Mammary epithelial cell (primary cell): ENCODE measurements around the gene FAM98C.

Experiments
- EZH2 ChIP-seq: IDR thresholded peaks from 2 replicates; pipeline ENCODE4 v1.6.1; 2012; ENCODE audit warnings: low read length, inconsistent platforms, borderline replicate concordance
- TF ChIP-seq, protein P1 (sequence below), 2 donors: IDR thresholded peaks in 1 of 2; conservative IDR thresholded peaks in 1 of 2; 2 replicates each; pipeline ENCODE4 v1.5.1; 2011 to 2012; ENCODE audit warnings: inconsistent platforms in 2 of 2, low read length in 2 of 2, mild to moderate bottlenecking in 2 of 2, control low read depth in 1 of 2, low read depth in 1 of 2; ENCODE audit not compliant: insufficient read depth in 1 of 2; ENCODE audit errors: extremely low read depth in 1 of 2

DNA sequence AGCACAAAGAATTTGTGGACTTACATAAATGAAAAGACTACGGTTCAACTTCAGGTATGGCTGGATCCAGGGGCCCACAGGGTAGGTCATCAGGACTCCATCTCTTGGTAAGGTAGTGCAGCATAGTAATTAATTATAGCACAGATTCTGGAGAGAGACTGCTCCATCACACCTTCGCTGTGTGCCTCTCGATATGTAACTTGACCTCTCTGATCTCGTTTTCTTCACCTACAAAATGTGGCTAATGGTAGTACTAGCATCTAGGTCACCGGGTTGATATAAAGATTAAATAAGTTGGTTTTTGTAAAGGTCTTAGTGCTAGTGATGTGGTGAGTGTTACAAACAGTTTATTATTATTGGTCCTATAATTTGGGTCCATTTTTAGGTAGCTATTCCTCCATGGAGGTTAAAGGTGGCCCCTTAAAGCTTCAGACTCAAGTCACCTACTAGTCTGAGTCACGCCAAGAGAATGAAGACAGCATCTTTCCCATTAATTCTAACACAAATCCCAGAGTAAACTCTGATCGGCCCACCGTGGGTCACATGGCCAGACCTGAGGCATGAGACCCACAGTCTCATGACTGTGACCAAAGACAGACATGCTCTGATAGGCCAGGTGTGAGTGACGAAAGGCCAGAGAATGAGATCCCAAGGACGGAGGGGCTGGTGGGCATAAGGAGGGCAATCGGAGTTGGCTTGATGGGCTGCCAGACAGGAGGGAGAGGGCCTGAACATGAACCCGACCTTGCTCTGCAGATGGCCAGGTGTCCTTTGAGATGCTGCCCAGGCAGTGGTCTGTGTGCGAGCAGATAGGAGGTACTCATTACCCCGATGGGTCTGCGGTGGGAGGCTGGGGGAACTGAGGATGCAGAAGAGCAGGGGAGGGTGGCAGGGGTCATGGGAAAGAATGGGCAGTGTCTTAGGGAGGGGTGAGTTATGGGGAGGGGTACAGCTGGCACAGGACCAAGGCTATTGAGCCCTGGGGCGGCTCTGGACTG, 46.9 kb upstream of the FAM98C start:
- TF ChIP-seq, protein P1, sequence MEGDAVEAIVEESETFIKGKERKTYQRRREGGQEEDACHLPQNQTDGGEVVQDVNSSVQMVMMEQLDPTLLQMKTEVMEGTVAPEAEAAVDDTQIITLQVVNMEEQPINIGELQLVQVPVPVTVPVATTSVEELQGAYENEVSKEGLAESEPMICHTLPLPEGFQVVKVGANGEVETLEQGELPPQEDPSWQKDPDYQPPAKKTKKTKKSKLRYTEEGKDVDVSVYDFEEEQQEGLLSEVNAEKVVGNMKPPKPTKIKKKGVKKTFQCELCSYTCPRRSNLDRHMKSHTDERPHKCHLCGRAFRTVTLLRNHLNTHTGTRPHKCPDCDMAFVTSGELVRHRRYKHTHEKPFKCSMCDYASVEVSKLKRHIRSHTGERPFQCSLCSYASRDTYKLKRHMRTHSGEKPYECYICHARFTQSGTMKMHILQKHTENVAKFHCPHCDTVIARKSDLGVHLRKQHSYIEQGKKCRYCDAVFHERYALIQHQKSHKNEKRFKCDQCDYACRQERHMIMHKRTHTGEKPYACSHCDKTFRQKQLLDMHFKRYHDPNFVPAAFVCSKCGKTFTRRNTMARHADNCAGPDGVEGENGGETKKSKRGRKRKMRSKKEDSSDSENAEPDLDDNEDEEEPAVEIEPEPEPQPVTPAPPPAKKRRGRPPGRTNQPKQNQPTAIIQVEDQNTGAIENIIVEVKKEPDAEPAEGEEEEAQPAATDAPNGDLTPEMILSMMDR (conservative IDR thresholded peaks at IDR 0.05 in 1 of 2, IDR thresholded peaks at IDR 0.05 in 1 of 2; ENCODE audit: extremely low read depth in 1 of 2, insufficient read depth in 1 of 2, low read depth in 1 of 2, low read length in 2 of 2): no peak
- TF ChIP-seq EZH2: no peak
